ENCODE results near the gene PJA2. TPM values are rescaled to one million over a fixed set of nuclear protein-coding genes. Genes with fewer than 3 reads are reported as not detected.
"Not testable (repeated sequence)": the region's sequence is repeated elsewhere in the genome, so short reads cannot be mapped to it uniquely, and the experiment has no call there.

Gene PJA2
- total RNA-seq, 4 donors from 2014 or later: 107 to 188 (median 153) TPM

DNA sequence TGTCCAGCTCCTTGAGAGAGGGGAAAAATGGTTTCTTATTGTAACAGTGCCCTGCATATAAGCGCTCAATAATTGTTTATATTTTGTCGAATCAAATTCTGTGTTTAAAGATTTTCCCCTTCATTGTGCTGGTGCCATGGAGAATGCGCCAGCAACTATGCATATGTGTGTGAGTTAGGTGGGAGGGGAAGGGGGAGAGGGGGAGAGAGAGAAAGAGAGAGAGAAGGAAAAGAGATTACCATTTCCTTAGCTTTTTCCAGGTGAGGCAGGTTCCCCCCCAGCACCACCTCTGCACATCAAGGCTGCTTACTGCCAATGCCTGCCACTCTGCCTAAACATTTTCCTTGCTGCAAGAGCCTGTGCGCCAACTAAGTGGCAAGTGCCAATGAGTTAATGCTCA is 111.0 kb downstream of the PJA2 start:
- no peaks in the 10 kb centered on the region for H3K27me3 ChIP-seq
- WGBS, 2 donors: 66 to 78% methylated on average over 4 of the region's 4 CpGs
- no peak overlapping the region for H3K27ac ChIP-seq
- H3K4me1 ChIP-seq: no peaks in the 10 kb centered on the region
- H3K4me3 ChIP-seq (replicated peaks in 1 of 3): no peak overlapping the region
- no peaks in the 10 kb centered on the region for H3K36me3 ChIP-seq
- no peak for TF ChIP-seq POLR2A (IDR thresholded peaks at IDR 0.05)
- TF ChIP-seq, protein P1, sequence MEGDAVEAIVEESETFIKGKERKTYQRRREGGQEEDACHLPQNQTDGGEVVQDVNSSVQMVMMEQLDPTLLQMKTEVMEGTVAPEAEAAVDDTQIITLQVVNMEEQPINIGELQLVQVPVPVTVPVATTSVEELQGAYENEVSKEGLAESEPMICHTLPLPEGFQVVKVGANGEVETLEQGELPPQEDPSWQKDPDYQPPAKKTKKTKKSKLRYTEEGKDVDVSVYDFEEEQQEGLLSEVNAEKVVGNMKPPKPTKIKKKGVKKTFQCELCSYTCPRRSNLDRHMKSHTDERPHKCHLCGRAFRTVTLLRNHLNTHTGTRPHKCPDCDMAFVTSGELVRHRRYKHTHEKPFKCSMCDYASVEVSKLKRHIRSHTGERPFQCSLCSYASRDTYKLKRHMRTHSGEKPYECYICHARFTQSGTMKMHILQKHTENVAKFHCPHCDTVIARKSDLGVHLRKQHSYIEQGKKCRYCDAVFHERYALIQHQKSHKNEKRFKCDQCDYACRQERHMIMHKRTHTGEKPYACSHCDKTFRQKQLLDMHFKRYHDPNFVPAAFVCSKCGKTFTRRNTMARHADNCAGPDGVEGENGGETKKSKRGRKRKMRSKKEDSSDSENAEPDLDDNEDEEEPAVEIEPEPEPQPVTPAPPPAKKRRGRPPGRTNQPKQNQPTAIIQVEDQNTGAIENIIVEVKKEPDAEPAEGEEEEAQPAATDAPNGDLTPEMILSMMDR (IDR thresholded peaks at IDR 0.05): no peak
- H3K9me3 ChIP-seq: no peaks in the 10 kb centered on the region
- DNase-seq: no peak
- intact Hi-C loops (cut with DNase I): no loop called here

DNA sequence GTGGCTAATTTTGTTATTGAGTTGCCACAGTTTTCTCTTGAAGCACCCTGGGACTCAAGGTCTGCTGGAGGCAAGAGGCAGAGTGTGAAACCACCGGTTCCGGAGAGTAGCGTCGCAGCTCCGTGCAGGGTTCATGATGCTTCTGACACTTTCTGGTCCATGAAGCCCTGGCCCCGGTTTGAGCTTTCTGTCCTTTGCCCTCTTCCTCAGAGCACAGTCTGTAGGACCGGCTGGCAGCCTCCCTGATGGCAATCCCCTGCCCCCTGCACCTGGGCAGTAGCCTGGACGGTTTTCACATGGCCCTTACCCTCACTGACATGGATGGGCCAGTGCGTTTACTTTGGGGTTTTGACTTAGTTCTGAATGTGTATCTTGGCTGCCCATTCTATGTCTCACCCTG is 111.9 kb downstream of the PJA2 start:
- TF ChIP-seq, protein P1 (IDR thresholded peaks at IDR 0.05): no peak
- TF ChIP-seq POLR2A (IDR thresholded peaks at IDR 0.05): no peak
- no peak overlapping the region for H3K27ac ChIP-seq
- H3K27me3 ChIP-seq: no peaks in the 10 kb centered on the region
- H3K36me3 ChIP-seq: no peaks in the 10 kb centered on the region
- H3K9me3 ChIP-seq: no peaks in the 10 kb centered on the region
- no peaks in the 10 kb centered on the region for H3K4me1 ChIP-seq
- 87 to 88% methylated on average over 9 of the region's 9 CpGs for WGBS, 2 donors
- intact Hi-C loops (cut with DNase I): no loop called here
- no peak overlapping the region for H3K4me3 ChIP-seq (replicated peaks in 1 of 3)
- DNase-seq: no peak

DNA sequence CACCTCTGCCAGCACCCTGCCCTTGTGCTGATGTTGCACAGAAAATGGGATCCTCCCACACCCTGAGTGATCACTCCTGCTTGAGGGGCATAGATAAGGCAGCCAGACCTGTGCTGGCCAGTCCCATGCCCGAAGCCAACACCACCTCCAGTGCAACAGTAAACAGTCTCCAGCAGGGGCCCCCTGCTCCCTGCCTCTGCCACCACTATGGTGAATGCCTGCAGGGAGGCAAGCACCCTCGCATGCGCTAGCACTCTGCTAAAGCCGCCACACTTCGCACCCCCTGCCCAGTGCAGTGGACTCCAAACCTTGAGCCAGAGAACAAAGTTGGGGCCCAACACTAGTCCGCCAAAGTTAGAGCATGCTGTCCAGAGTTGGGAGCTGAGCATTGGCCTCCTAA is 118.7 kb downstream of the PJA2 start:
- no peaks in the 10 kb centered on the region for H3K36me3 ChIP-seq
- no peak overlapping the region for H3K27ac ChIP-seq
- TF ChIP-seq, protein P1 (IDR thresholded peaks at IDR 0.05): no peak
- no peak for TF ChIP-seq POLR2A (IDR thresholded peaks at IDR 0.05)
- WGBS, 2 donors: 93 to 97% methylated on average over 6 of the region's 6 CpGs
- H3K27me3 ChIP-seq: no peaks in the 10 kb centered on the region
- intact Hi-C loops (cut with DNase I): no loop called here
- H3K4me3 ChIP-seq (replicated peaks in 1 of 3): no peak overlapping the region
- no peaks in the 10 kb centered on the region for H3K4me1 ChIP-seq
- H3K9me3 ChIP-seq: no peaks in the 10 kb centered on the region
- no peak for DNase-seq

DNA sequence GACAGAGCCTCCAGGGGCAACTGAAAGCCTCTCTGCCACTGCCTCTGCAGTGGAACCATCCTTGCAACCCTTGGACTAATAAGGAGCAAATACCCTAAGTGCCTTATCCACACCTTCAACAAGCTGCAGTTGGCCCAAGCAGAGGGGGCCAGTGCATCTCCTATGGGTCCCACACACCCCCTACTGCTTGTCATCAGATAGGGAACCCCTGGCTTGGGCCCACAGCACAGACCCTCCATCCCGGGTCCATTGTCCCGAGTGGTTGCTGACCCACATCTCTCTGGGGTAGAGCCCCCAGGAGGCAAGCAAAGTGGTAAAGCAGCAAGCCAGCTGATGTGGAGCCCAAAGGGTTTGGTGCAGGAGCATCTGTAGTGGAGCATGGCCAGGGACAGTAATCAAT is 119.5 kb downstream of the PJA2 start:
- intact Hi-C loops (cut with DNase I): no loop called here

DNA sequence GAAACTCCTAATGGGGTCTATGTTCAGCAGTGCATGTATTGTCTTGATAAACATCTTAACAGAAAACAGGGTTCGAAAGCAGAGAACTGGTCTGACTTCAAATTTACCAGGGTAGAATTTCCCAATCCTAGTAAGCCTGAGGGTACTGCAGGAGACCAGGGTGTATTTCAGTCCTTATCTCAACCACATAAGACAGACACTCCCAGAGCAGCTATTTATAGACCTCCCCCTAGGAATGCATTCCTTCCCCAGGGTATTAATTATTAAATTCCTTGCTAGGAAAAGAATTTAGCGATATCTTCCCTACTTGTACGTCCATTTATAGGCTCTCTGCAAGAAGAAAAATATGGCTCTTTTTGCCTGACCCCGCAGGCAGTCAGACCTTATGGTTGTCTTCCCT is 123.1 kb downstream of the PJA2 start:
- H3K4me3 ChIP-seq (replicated peaks in 1 of 3); H3K4me1 ChIP-seq; H3K27ac ChIP-seq; H3K9me3 ChIP-seq; H3K27me3 ChIP-seq; intact Hi-C loops (cut with DNase I); H3K36me3 ChIP-seq; DNase-seq: not testable (repeated sequence)
- 92 to 93% methylated on average over 4 of the region's 4 CpGs for whole genome bisulfite sequencing, 2 donors

More for the DNA sequence above, 119.5 kb downstream of the PJA2 start:
- no peak overlapping the region for H3K4me3 ChIP-seq (replicated peaks in 1 of 3)
- TF ChIP-seq POLR2A (IDR thresholded peaks at IDR 0.05): no peak
- TF ChIP-seq, protein P1 (IDR thresholded peaks at IDR 0.05): no peak
- H3K27ac ChIP-seq: no peak overlapping the region
- no peaks in the 10 kb centered on the region for H3K36me3 ChIP-seq
- no peaks in the 10 kb centered on the region for H3K27me3 ChIP-seq
- H3K9me3 ChIP-seq: no peaks in the 10 kb centered on the region
- H3K4me1 ChIP-seq: no peaks in the 10 kb centered on the region
- 100% methylated on average over 1 of the region's 2 CpGs; no CpG with 5 or more reads in 1 of the 2 donors for WGBS, 2 donors
- no peak for DNase-seq
